Measurements from ENCODE around the gene MCUB.

DNA sequence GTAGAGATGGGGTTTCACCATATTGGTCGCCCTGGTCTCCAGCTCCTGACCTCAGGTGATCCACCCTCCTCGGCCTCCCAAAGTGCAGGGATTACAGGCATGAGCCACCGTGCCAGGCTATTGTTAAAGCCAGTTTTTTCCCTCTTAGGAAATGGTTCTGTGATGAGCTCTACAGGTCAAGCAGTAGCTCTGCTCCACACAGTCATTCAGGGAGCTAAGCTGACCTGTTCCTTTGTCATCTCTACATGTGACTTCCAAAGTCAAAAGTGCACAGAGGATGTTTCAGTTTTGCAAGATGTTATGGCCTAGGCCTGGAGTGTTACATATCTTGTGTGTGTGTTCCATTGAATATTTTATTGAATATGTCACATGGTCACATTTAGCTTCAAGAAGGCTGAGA, 11.4 kb downstream of the MCUB start:
- TF ChIP-seq EZH2phosphoT487 (IDR thresholded peaks at IDR 0.05; ENCODE audit: borderline replicate concordance) (no peak), POLR2A (IDR thresholded peaks at IDR 0.05; ENCODE audit: borderline replicate concordance, extremely low read depth, insufficient read depth, insufficient read length) (no peak), EZH2 (IDR thresholded peaks at IDR 0.05) (no peak), POLR2AphosphoS5 (IDR thresholded peaks at IDR 0.05; ENCODE audit: low read depth, low read length) (no peak)
- TF ChIP-seq, protein P1, sequence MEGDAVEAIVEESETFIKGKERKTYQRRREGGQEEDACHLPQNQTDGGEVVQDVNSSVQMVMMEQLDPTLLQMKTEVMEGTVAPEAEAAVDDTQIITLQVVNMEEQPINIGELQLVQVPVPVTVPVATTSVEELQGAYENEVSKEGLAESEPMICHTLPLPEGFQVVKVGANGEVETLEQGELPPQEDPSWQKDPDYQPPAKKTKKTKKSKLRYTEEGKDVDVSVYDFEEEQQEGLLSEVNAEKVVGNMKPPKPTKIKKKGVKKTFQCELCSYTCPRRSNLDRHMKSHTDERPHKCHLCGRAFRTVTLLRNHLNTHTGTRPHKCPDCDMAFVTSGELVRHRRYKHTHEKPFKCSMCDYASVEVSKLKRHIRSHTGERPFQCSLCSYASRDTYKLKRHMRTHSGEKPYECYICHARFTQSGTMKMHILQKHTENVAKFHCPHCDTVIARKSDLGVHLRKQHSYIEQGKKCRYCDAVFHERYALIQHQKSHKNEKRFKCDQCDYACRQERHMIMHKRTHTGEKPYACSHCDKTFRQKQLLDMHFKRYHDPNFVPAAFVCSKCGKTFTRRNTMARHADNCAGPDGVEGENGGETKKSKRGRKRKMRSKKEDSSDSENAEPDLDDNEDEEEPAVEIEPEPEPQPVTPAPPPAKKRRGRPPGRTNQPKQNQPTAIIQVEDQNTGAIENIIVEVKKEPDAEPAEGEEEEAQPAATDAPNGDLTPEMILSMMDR (IDR thresholded peaks at IDR 0.05 in 2 of 3, conservative IDR thresholded peaks at IDR 0.05 in 1 of 3; ENCODE audit: borderline replicate concordance in 1 of 3, insufficient read depth in 1 of 3, low read depth in 2 of 3, low read length in 2 of 3) = no peak
- TF ChIP-seq, protein P2, sequence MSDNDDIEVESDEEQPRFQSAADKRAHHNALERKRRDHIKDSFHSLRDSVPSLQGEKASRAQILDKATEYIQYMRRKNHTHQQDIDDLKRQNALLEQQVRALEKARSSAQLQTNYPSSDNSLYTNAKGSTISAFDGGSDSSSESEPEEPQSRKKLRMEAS (IDR thresholded peaks at IDR 0.05) = no peak
- TF ChIP-seq, protein P3, sequence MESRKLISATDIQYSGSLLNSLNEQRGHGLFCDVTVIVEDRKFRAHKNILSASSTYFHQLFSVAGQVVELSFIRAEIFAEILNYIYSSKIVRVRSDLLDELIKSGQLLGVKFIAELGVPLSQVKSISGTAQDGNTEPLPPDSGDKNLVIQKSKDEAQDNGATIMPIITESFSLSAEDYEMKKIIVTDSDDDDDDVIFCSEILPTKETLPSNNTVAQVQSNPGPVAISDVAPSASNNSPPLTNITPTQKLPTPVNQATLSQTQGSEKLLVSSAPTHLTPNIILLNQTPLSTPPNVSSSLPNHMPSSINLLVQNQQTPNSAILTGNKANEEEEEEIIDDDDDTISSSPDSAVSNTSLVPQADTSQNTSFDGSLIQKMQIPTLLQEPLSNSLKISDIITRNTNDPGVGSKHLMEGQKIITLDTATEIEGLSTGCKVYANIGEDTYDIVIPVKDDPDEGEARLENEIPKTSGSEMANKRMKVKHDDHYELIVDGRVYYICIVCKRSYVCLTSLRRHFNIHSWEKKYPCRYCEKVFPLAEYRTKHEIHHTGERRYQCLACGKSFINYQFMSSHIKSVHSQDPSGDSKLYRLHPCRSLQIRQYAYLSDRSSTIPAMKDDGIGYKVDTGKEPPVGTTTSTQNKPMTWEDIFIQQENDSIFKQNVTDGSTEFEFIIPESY (IDR thresholded peaks at IDR 0.05; ENCODE audit: extremely low read depth, insufficient replicate concordance, low read length) = no peak
